ENCODE data around the gene PDIA4. TPM values are rescaled to one million over a fixed set of nuclear protein-coding genes. Genes with fewer than 3 reads are reported as not detected.

Gene PDIA4
- total RNA-seq, 1 donor from 2014 or later, result 266 TPM

GRCh38 chr7:148994576-148994975 is 33.7 kb downstream of the PDIA4 start:
- Histone ChIP-seq H3K9me3 (ENCODE audit: insufficient read depth, low read depth, low read length) (no peaks in the 10 kb centered on the region), H4K20me1 (ENCODE audit: insufficient read depth, low read length) (no peaks in the 10 kb centered on the region), H3K79me2 (ENCODE audit: insufficient read depth, low read length) (no peaks in the 10 kb centered on the region), H3K4me3 (ENCODE audit: insufficient read depth, low read depth, low read length) (no peak overlapping the region), H3K27ac (ENCODE audit: low read depth, low read length) (no peak overlapping the region), H3K4me2 (ENCODE audit: low read length) (no peak overlapping the region), H2AFZ (ENCODE audit: low read depth, low read length) (no peak overlapping the region), H3K4me1 (ENCODE audit: insufficient read depth, low read length) (no peaks in the 10 kb centered on the region), H3K36me3 (ENCODE audit: insufficient read depth, low read length) (no peaks in the 10 kb centered on the region), H3K9ac (ENCODE audit: low read length) (no peak overlapping the region), H3K27me3 (ENCODE audit: insufficient read depth, low read length) (peaks cover 2% of the 10 kb centered on the region)
- FAIRE-seq (no peak), DNase-seq (ENCODE audit: low read depth) (no peak)
- peaks cover 3% of the 10 kb centered on the region for H3K27me3 Mint-ChIP-seq (ENCODE audit: low read depth, unreplicated experiment)
- no peaks in the 10 kb centered on the region for H3K9me3 Mint-ChIP-seq (ENCODE audit: unreplicated experiment)
- TF ChIP-seq, protein P1, sequence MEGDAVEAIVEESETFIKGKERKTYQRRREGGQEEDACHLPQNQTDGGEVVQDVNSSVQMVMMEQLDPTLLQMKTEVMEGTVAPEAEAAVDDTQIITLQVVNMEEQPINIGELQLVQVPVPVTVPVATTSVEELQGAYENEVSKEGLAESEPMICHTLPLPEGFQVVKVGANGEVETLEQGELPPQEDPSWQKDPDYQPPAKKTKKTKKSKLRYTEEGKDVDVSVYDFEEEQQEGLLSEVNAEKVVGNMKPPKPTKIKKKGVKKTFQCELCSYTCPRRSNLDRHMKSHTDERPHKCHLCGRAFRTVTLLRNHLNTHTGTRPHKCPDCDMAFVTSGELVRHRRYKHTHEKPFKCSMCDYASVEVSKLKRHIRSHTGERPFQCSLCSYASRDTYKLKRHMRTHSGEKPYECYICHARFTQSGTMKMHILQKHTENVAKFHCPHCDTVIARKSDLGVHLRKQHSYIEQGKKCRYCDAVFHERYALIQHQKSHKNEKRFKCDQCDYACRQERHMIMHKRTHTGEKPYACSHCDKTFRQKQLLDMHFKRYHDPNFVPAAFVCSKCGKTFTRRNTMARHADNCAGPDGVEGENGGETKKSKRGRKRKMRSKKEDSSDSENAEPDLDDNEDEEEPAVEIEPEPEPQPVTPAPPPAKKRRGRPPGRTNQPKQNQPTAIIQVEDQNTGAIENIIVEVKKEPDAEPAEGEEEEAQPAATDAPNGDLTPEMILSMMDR (IDR thresholded peaks at IDR 0.05; ENCODE audit: insufficient read depth, low read depth, low read length), result no peak
- TF ChIP-seq EZH2 (IDR thresholded peaks at IDR 0.05; ENCODE audit: insufficient read depth, low read length), result no peak
- H3K36me3 Mint-ChIP-seq (ENCODE audit: low read depth, unreplicated experiment), result peaks cover 2% of the 10 kb centered on the region
- no peak overlapping the region for H3K4me3 Mint-ChIP-seq (ENCODE audit: unreplicated experiment)
- no peak overlapping the region for H3K27ac Mint-ChIP-seq (ENCODE audit: unreplicated experiment)
- H3K4me1 Mint-ChIP-seq (ENCODE audit: low read depth, unreplicated experiment), result no peaks in the 10 kb centered on the region

DNA sequence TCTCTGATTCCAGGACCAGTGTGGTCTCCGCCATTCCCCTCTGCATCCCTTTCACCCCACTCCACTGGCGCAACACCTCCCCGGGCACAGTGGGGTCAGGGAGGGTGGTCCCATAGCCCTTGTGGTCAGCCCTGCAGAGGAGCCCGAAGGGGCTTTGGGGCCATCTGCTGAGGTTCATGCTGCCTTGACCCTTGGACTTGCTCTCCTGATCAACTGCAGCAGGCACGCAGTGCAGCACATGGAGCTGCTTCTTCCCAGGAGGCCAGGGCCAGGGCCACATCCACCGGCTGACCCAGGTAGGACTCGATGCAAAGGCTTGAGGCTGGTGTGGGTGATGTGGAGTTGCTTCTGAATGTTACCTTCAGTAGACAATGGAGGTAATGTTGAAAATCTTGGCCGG is 35.1 kb downstream of the PDIA4 start:
- peaks cover under 1% of the 10 kb centered on the region for H3K4me1 ChIP-seq (ENCODE audit: insufficient read depth, low read length)
- H3K9me3 ChIP-seq (ENCODE audit: insufficient read depth, low read depth, low read length), result no peaks in the 10 kb centered on the region
- H3K4me1 Mint-ChIP-seq (ENCODE audit: low read depth, unreplicated experiment), result peaks cover 7% of the 10 kb centered on the region
- no peak for DNase-seq (ENCODE audit: low read depth)
- H3K27ac Mint-ChIP-seq (ENCODE audit: unreplicated experiment), result no peak overlapping the region
- peaks cover 3% of the 10 kb centered on the region for H3K27me3 Mint-ChIP-seq (ENCODE audit: low read depth, unreplicated experiment)
- TF ChIP-seq, protein P1 (IDR thresholded peaks at IDR 0.05; ENCODE audit: insufficient read depth, low read depth, low read length), result no peak
- TF ChIP-seq EZH2 (IDR thresholded peaks at IDR 0.05; ENCODE audit: insufficient read depth, low read length), result no peak
- H3K36me3 ChIP-seq (ENCODE audit: insufficient read depth, low read length), result no peaks in the 10 kb centered on the region
- H4K20me1 ChIP-seq (ENCODE audit: insufficient read depth, low read length), result no peaks in the 10 kb centered on the region
- no peak for FAIRE-seq
- H3K4me2 ChIP-seq (ENCODE audit: low read length), result no peak overlapping the region
- H3K27ac ChIP-seq (ENCODE audit: low read depth, low read length), result no peak overlapping the region
- no peaks in the 10 kb centered on the region for H3K9me3 Mint-ChIP-seq (ENCODE audit: unreplicated experiment)
- no peak overlapping the region for H3K4me3 ChIP-seq (ENCODE audit: insufficient read depth, low read depth, low read length)
- H3K4me3 Mint-ChIP-seq (ENCODE audit: unreplicated experiment), result no peak overlapping the region
- H3K9ac ChIP-seq (ENCODE audit: low read length), result no peak overlapping the region
- no peak overlapping the region for H2AFZ ChIP-seq (ENCODE audit: low read depth, low read length)
- no peaks in the 10 kb centered on the region for H3K79me2 ChIP-seq (ENCODE audit: insufficient read depth, low read length)
- H3K27me3 ChIP-seq (ENCODE audit: insufficient read depth, low read length), result peaks cover 2% of the 10 kb centered on the region
- H3K36me3 Mint-ChIP-seq (ENCODE audit: low read depth, unreplicated experiment), result no peaks in the 10 kb centered on the region

GRCh38 chr7:148991536-148991935 is 36.8 kb downstream of the PDIA4 start:
- no peak overlapping the region for H3K27ac Mint-ChIP-seq (ENCODE audit: unreplicated experiment)
- FAIRE-seq, result no peak

More at GRCh38 chr7:148991536-148991935, 36.8 kb downstream of the PDIA4 start:
- Histone ChIP-seq H3K79me2 (ENCODE audit: insufficient read depth, low read length) (no peaks in the 10 kb centered on the region), H3K27ac (ENCODE audit: low read depth, low read length) (no peak overlapping the region), H3K9ac (ENCODE audit: low read length) (no peak overlapping the region), H3K4me1 (ENCODE audit: insufficient read depth, low read length) (peaks cover 5% of the 10 kb centered on the region), H4K20me1 (ENCODE audit: insufficient read depth, low read length) (no peaks in the 10 kb centered on the region), H2AFZ (ENCODE audit: low read depth, low read length) (no peak overlapping the region), H3K4me2 (ENCODE audit: low read length) (no peak overlapping the region), H3K36me3 (ENCODE audit: insufficient read depth, low read length) (no peaks in the 10 kb centered on the region), H3K4me3 (ENCODE audit: insufficient read depth, low read depth, low read length) (no peak overlapping the region), H3K9me3 (ENCODE audit: insufficient read depth, low read depth, low read length) (no peaks in the 10 kb centered on the region), H3K27me3 (ENCODE audit: insufficient read depth, low read length) (peaks cover 2% of the 10 kb centered on the region)
- Mint-ChIP-seq H3K36me3 (ENCODE audit: low read depth, unreplicated experiment) (no peaks in the 10 kb centered on the region), H3K27me3 (ENCODE audit: low read depth, unreplicated experiment) (peaks cover 3% of the 10 kb centered on the region), H3K4me3 (ENCODE audit: unreplicated experiment) (no peak overlapping the region), H3K9me3 (ENCODE audit: unreplicated experiment) (no peaks in the 10 kb centered on the region), H3K4me1 (ENCODE audit: low read depth, unreplicated experiment) (peaks cover 10% of the 10 kb centered on the region)
- no peak for DNase-seq (ENCODE audit: low read depth)
- TF ChIP-seq, protein P1 (IDR thresholded peaks at IDR 0.05; ENCODE audit: insufficient read depth, low read depth, low read length), result no peak
- TF ChIP-seq EZH2 (IDR thresholded peaks at IDR 0.05; ENCODE audit: insufficient read depth, low read length), result no peak
